H9 (cell line): ENCODE data around the gene ANKRD40. TPM values are rescaled to one million over a fixed set of nuclear protein-coding genes. Genes with fewer than 3 reads are reported as not detected.

Experiments used
- DNase-seq: peaks from one replicate; pipeline ENCODE4 v3.0.0-alpha.2; 2017
- H2AFZ ChIP-seq: one replicate; pipeline ENCODE4 v1.6.1; 2013; ENCODE audit warnings: mild to moderate bottlenecking, low read length, control low read depth, moderate library complexity
- H2AK5ac ChIP-seq: 2 replicates; pipeline ENCODE4 v1.6.1; 2013; ENCODE audit warnings: low read length, control low read depth, mixed read lengths; ENCODE audit not compliant: insufficient read length
- H2BK120ac ChIP-seq: one replicate; pipeline ENCODE4 v1.6.1; 2013; ENCODE audit warnings: low read depth, mild to moderate bottlenecking, low read length, control low read depth, inconsistent platforms; ENCODE audit not compliant: poor library complexity, severe bottlenecking
- H2BK12ac ChIP-seq: 2 replicates; pipeline ENCODE4 v1.6.1; 2013; ENCODE audit warnings: low read length, control low read depth, mixed read lengths, low read depth; ENCODE audit not compliant: insufficient read length
- H2BK15ac ChIP-seq: 2 replicates; pipeline ENCODE4 v1.6.1; 2013; ENCODE audit warnings: low read depth, low read length, control low read depth
- H2BK20ac ChIP-seq: one replicate; pipeline ENCODE4 v1.6.1; 2013; ENCODE audit warnings: low read depth, mild to moderate bottlenecking, low read length, control low read depth, inconsistent platforms; ENCODE audit not compliant: poor library complexity, severe bottlenecking
- H2BK5ac ChIP-seq: 2 replicates; pipeline ENCODE4 v1.6.1; 2013; ENCODE audit warnings: low read length, control low read depth, mixed read lengths; ENCODE audit not compliant: insufficient read length
- H3K14ac ChIP-seq: 2 replicates; pipeline ENCODE4 v1.6.1; 2013; ENCODE audit warnings: low read length, control low read depth; ENCODE audit not compliant: insufficient read depth
- H3K18ac ChIP-seq: 2 replicates; pipeline ENCODE4 v1.6.1; 2013; ENCODE audit warnings: low read depth, mild to moderate bottlenecking, mixed read lengths, low read length, control low read depth; ENCODE audit not compliant: insufficient read length
- H3K23ac ChIP-seq: 2 replicates; pipeline ENCODE4 v1.6.1; 2013; ENCODE audit warnings: low read length, control low read depth, mixed read lengths, low read depth; ENCODE audit not compliant: insufficient read length
- H3K23me2 ChIP-seq: 2 replicates; pipeline ENCODE4 v1.6.1; 2013; ENCODE audit warnings: low read depth, mild to moderate bottlenecking, mixed read lengths, low read length, control low read depth; ENCODE audit not compliant: insufficient read length, poor library complexity, severe bottlenecking
- H3K27ac ChIP-seq: 2 replicates; pipeline ENCODE4 v1.5.1; 2013; ENCODE audit warnings: low read length, control low read depth, mixed read lengths, low read depth; ENCODE audit not compliant: insufficient read length
- H3K27me3 ChIP-seq: 2 replicates; pipeline ENCODE4 v1.6.1; 2013; ENCODE audit warnings: low read length, control low read depth, inconsistent platforms; ENCODE audit not compliant: insufficient read depth
- H3K4ac ChIP-seq: 2 replicates; pipeline ENCODE4 v1.6.1; 2013; ENCODE audit warnings: low read depth, mild to moderate bottlenecking, control low read depth, inconsistent platforms, low read length, moderate library complexity
- H3K4me1 ChIP-seq: 2 replicates; pipeline ENCODE4 v1.6.1; 2013; ENCODE audit warnings: low read length, control low read depth, inconsistent platforms; ENCODE audit not compliant: insufficient read depth
- H3K4me2 ChIP-seq: 2 replicates; pipeline ENCODE4 v1.6.1; 2013; ENCODE audit warnings: low read length, control low read depth, mixed read lengths; ENCODE audit not compliant: insufficient read length, insufficient read depth
- H3K56ac ChIP-seq: 2 replicates; pipeline ENCODE4 v1.6.1; 2013; ENCODE audit warnings: low read depth, mild to moderate bottlenecking, mixed read lengths, low read length, control low read depth; ENCODE audit not compliant: insufficient read length
- H3K79me1 ChIP-seq: 2 replicates; pipeline ENCODE4 v1.6.1; 2013; ENCODE audit warnings: low read depth, mild to moderate bottlenecking, moderate library complexity, low read length, control low read depth, inconsistent platforms; ENCODE audit not compliant: insufficient read depth, poor library complexity, severe bottlenecking
- H3K79me2 ChIP-seq: 2 replicates; pipeline ENCODE4 v1.6.1; 2013; ENCODE audit warnings: low read length, control low read depth, inconsistent platforms; ENCODE audit not compliant: insufficient read depth
- H3K9ac ChIP-seq: 2 replicates; pipeline ENCODE4 v1.6.1; 2013; ENCODE audit warnings: low read length, control low read depth, mixed read lengths; ENCODE audit not compliant: insufficient read length; ENCODE audit errors: extremely low read depth
- H3K9me3 ChIP-seq: one replicate; pipeline ENCODE4 v1.6.1; 2013; ENCODE audit warnings: low read depth, low read length, inconsistent platforms; ENCODE audit not compliant: control insufficient read depth
- H3T11ph ChIP-seq: one replicate; pipeline ENCODE4 v1.6.1; 2013; ENCODE audit warnings: mild to moderate bottlenecking, low read length, control low read depth, inconsistent platforms
- H4K20me1 ChIP-seq: one replicate; pipeline ENCODE4 v1.6.1; 2013; ENCODE audit not compliant: control insufficient read depth, insufficient read length, insufficient read depth
- H4K5ac ChIP-seq: 2 replicates; pipeline ENCODE4 v1.6.1; 2013; ENCODE audit warnings: low read depth, mild to moderate bottlenecking, mixed read lengths, low read length, control low read depth; ENCODE audit not compliant: insufficient read length
- H4K8ac ChIP-seq: replicated peaks from 2 replicates; pipeline ENCODE4 v1.6.1; 2013; ENCODE audit warnings: low read length, control low read depth, mixed read lengths, low read depth; ENCODE audit not compliant: insufficient read length
- H4K91ac ChIP-seq: 2 replicates; pipeline ENCODE4 v1.6.1; 2013; ENCODE audit warnings: low read depth, mild to moderate bottlenecking, moderate library complexity, mixed read lengths, low read length, control low read depth; ENCODE audit not compliant: insufficient read length
- H3K27ac Mint-ChIP-seq, 3 experiments: 2 replicates in 2 of 3; 3 replicates in 1 of 3; pipeline ENCODE4 v1.8.0; 2020 to 2021; ENCODE audit warnings: mixed read lengths in 3 of 3, mild to moderate bottlenecking in 1 of 3, moderate library complexity in 1 of 3
- H3K27me3 Mint-ChIP-seq: 2 replicates; pipeline ENCODE4 v1.8.0; 2021; ENCODE audit warnings: low read depth, mild to moderate bottlenecking, moderate library complexity, mixed read lengths
- H3K36me3 Mint-ChIP-seq, 3 experiments: 2 replicates in 2 of 3; 3 replicates in 1 of 3; pipeline ENCODE4 v1.8.0; 2020 to 2021; ENCODE audit warnings: low read depth in 3 of 3, mixed read lengths in 3 of 3; ENCODE audit not compliant: insufficient read depth in 1 of 3
- H3K4me1 Mint-ChIP-seq, 2 experiments: 2 replicates each; pipeline ENCODE4 v1.8.0; 2020; ENCODE audit warnings: mixed read lengths in 2 of 2
- H3K4me3 Mint-ChIP-seq, 2 experiments: 2 replicates in 1 of 2; 3 replicates in 1 of 2; pipeline ENCODE4 v1.8.0; 2020 to 2021; ENCODE audit warnings: mild to moderate bottlenecking in 2 of 2, mixed read lengths in 2 of 2, moderate library complexity in 1 of 2
- H3K9me3 Mint-ChIP-seq, 2 experiments: 2 replicates in 1 of 2; 3 replicates in 1 of 2; pipeline ENCODE4 v1.8.0; 2020; ENCODE audit warnings: mild to moderate bottlenecking in 2 of 2, mixed read lengths in 2 of 2, moderate library complexity in 1 of 2
- CTCF ChIP-seq: fragments of 200-600 bp; sonication (generic); conservative IDR thresholded peaks from 3 replicates; pipeline ENCODE4 v1.8.0; 2021; ENCODE audit warnings: antibody characterized with exemption, mild to moderate bottlenecking
- WGBS: extraction: QIAGEN DNeasy Blood & Tissue Kit; methylation state at CpG from one replicate; pipeline ENCODE4 v1.1.7; 2013; ENCODE audit warnings: missing lambda C conversion rate, low lambda C conversion rate, mixed read lengths; ENCODE audit not compliant: insufficient read length; ENCODE audit errors: extremely low coverage; 5-methylcytosine and 5-hydroxymethylcytosine counted together
- total RNA-seq: library from RNA; stranded (reverse); gene quantifications from 2 replicates; pipeline ENCODE4 v1.2.1, GENCODE V29; 2021

ANKRD40 gene
- total RNA-seq, 1 experiment from 2014 or later = 54.3 TPM

GRCh38 chr17:50657627-50658026, 50.1 kb downstream of the ANKRD40 start:
- H3T11ph ChIP-seq = no peak overlapping the region
- H4K5ac ChIP-seq = no peak overlapping the region
- H3K27ac ChIP-seq = no peak overlapping the region
- Mint-ChIP-seq H3K27ac (no peak overlapping the region), H3K27me3 (peaks cover 4% of the 10 kb centered on the region), H3K4me1 (peaks cover 19% of the 10 kb centered on the region in 2 experiments), H3K36me3 (no peaks in the 10 kb centered on the region), H3K9me3 (peaks cover 0 to under 1% of the 10 kb centered on the region in 2 experiments; a peak in 3 of 5 replicates), H3K4me3 (no peak overlapping the region; a peak in 1 of 5 replicates)
- H3K4me2 ChIP-seq = no peak overlapping the region
- H3K23me2 ChIP-seq = no peaks in the 10 kb centered on the region
- H2BK20ac ChIP-seq = no peak overlapping the region
- no peak overlapping the region for H2AFZ ChIP-seq
- no peaks in the 10 kb centered on the region for H3K9me3 ChIP-seq
- no peak for DNase-seq
- H3K18ac ChIP-seq = no peak overlapping the region
- no peak overlapping the region for H4K91ac ChIP-seq
- TF ChIP-seq CTCF = no peak
- no peak overlapping the region for H4K8ac ChIP-seq
- WGBS = no CpG with 5 or more reads among the region's 7 CpGs
- no peak overlapping the region for H3K9ac ChIP-seq
- H2BK15ac ChIP-seq = no peak overlapping the region
- H3K4me1 ChIP-seq = peaks cover 6% of the 10 kb centered on the region; the same call in 1 of the 2 replicates
- H2BK5ac ChIP-seq = no peak overlapping the region
- H3K56ac ChIP-seq = no peak overlapping the region
- H4K20me1 ChIP-seq = no peaks in the 10 kb centered on the region
- H2BK120ac ChIP-seq = no peak overlapping the region
- no peaks in the 10 kb centered on the region for H3K79me2 ChIP-seq
- no peak overlapping the region for H2AK5ac ChIP-seq
- no peak overlapping the region for H3K14ac ChIP-seq
- no peak overlapping the region for H3K4ac ChIP-seq
- H3K79me1 ChIP-seq = no peaks in the 10 kb centered on the region
- no peaks in the 10 kb centered on the region for H3K27me3 ChIP-seq
- H2BK12ac ChIP-seq = no peak overlapping the region
- no peak overlapping the region for H3K23ac ChIP-seq
